PFSK-1 (cell line): ENCODE measurements around the gene IDH3G.

Experiments used
- POLR2AphosphoS5 ChIP-seq: IDR thresholded peaks from 2 replicates; pipeline ENCODE4 v1.6.1; 2012; ENCODE audit warnings: low read depth, mild to moderate bottlenecking, control low read depth, low read length, moderate library complexity
- REST ChIP-seq, 2 experiments: IDR thresholded peaks; 2 replicates each; pipeline versions ENCODE4 v1.6.1 to v1.8.0; 2011 to 2012; ENCODE audit warnings: low read depth in 2 of 2, low read length in 2 of 2, control low read depth in 1 of 2, inconsistent platforms in 1 of 2, mild to moderate bottlenecking in 1 of 2, moderate library complexity in 1 of 2; ENCODE audit not compliant: insufficient read depth in 1 of 2
- SIN3A ChIP-seq: IDR thresholded peaks from 2 replicates; pipeline ENCODE4 v1.6.1; 2012; ENCODE audit warnings: mild to moderate bottlenecking, low read length, moderate library complexity, borderline replicate concordance; ENCODE audit not compliant: insufficient read depth
- TAF1 ChIP-seq: IDR thresholded peaks from 2 replicates; pipeline ENCODE4 v1.6.1; 2012; ENCODE audit warnings: low read length, control low read depth, borderline replicate concordance; ENCODE audit not compliant: insufficient read depth

- TF ChIP-seq POLR2AphosphoS5 (no peak), REST (IDR thresholded peaks at IDR 0.05; ENCODE audit: insufficient read depth in 1 of 2, low read depth in 2 of 2, low read length in 2 of 2) (no peak), TAF1 (no peak), SIN3A (no peak)
Measured at GRCh38 chrX:153782871-153783270, 11.3 kb downstream of the IDH3G start.
